ENCODE results near the gene LRRTM4.

Gene LRRTM4

DNA sequence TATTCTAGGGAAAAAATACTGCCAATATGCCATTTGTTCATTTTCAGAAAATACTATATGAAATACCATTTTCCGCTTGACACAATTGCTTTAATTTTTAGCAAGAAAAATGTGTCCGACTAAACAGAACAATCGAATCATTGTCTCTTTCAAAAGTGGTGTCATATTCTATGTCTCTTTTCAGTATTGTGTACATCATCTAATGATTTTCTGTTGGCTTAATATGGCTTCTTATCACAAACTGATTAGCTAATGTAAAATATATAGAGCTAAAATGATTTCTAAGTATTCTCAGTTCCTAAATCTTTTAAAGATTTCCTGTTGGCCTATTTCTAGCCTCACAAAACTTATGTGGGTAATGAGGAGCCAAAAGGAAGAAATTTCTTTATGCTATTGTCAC is 436.6 kb downstream of the LRRTM4 start:
- TF ChIP-seq, protein P1, sequence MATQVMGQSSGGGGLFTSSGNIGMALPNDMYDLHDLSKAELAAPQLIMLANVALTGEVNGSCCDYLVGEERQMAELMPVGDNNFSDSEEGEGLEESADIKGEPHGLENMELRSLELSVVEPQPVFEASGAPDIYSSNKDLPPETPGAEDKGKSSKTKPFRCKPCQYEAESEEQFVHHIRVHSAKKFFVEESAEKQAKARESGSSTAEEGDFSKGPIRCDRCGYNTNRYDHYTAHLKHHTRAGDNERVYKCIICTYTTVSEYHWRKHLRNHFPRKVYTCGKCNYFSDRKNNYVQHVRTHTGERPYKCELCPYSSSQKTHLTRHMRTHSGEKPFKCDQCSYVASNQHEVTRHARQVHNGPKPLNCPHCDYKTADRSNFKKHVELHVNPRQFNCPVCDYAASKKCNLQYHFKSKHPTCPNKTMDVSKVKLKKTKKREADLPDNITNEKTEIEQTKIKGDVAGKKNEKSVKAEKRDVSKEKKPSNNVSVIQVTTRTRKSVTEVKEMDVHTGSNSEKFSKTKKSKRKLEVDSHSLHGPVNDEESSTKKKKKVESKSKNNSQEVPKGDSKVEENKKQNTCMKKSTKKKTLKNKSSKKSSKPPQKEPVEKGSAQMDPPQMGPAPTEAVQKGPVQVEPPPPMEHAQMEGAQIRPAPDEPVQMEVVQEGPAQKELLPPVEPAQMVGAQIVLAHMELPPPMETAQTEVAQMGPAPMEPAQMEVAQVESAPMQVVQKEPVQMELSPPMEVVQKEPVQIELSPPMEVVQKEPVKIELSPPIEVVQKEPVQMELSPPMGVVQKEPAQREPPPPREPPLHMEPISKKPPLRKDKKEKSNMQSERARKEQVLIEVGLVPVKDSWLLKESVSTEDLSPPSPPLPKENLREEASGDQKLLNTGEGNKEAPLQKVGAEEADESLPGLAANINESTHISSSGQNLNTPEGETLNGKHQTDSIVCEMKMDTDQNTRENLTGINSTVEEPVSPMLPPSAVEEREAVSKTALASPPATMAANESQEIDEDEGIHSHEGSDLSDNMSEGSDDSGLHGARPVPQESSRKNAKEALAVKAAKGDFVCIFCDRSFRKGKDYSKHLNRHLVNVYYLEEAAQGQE (IDR thresholded peaks at IDR 0.05; ENCODE audit: insufficient read depth in 1 of 2, low read depth in 2 of 2, low read length in 2 of 2), result no peak
- TF ChIP-seq TAF1 (IDR thresholded peaks at IDR 0.05; ENCODE audit: borderline replicate concordance, insufficient read depth, low read length), result no peak
- TF ChIP-seq SIN3A (IDR thresholded peaks at IDR 0.05; ENCODE audit: borderline replicate concordance, insufficient read depth, low read length), result no peak
- no peak for TF ChIP-seq FOXP2 (optimal IDR thresholded peaks at IDR 0.05; ENCODE audit: borderline replicate concordance, extremely low read depth, extremely low read length, insufficient read depth)
- no peak for TF ChIP-seq POLR2AphosphoS5 (IDR thresholded peaks at IDR 0.05; ENCODE audit: low read depth, low read length)

GRCh38 chr2:77081597-77081996 is 440.6 kb downstream of the LRRTM4 start:
- TF ChIP-seq POLR2AphosphoS5 (IDR thresholded peaks at IDR 0.05; ENCODE audit: low read depth, low read length) (no peak), SIN3A (IDR thresholded peaks at IDR 0.05; ENCODE audit: borderline replicate concordance, insufficient read depth, low read length) (no peak), FOXP2 (optimal IDR thresholded peaks at IDR 0.05; ENCODE audit: borderline replicate concordance, extremely low read depth, extremely low read length, insufficient read depth) (no peak), TAF1 (IDR thresholded peaks at IDR 0.05; ENCODE audit: borderline replicate concordance, insufficient read depth, low read length) (no peak)
- TF ChIP-seq, protein P1 (IDR thresholded peaks at IDR 0.05; ENCODE audit: insufficient read depth in 1 of 2, low read depth in 2 of 2, low read length in 2 of 2), result no peak

GRCh38 chr2:77064324-77064723 is 457.9 kb downstream of the LRRTM4 start:
- TF ChIP-seq POLR2AphosphoS5 (IDR thresholded peaks at IDR 0.05; ENCODE audit: low read depth, low read length), result no peak
- no peak for TF ChIP-seq FOXP2 (optimal IDR thresholded peaks at IDR 0.05; ENCODE audit: borderline replicate concordance, extremely low read depth, extremely low read length, insufficient read depth)
- TF ChIP-seq TAF1 (IDR thresholded peaks at IDR 0.05; ENCODE audit: borderline replicate concordance, insufficient read depth, low read length), result no peak
- no peak for TF ChIP-seq SIN3A (IDR thresholded peaks at IDR 0.05; ENCODE audit: borderline replicate concordance, insufficient read depth, low read length)
- TF ChIP-seq, protein P1 (IDR thresholded peaks at IDR 0.05; ENCODE audit: insufficient read depth in 1 of 2, low read depth in 2 of 2, low read length in 2 of 2), result no peak

- TF ChIP-seq SIN3A (IDR thresholded peaks at IDR 0.05; ENCODE audit: borderline replicate concordance, insufficient read depth, low read length), result no peak
- no peak for TF ChIP-seq POLR2AphosphoS5 (IDR thresholded peaks at IDR 0.05; ENCODE audit: low read depth, low read length)
- TF ChIP-seq, protein P1 (IDR thresholded peaks at IDR 0.05; ENCODE audit: insufficient read depth in 1 of 2, low read depth in 2 of 2, low read length in 2 of 2), result peak; percentile 92 to 95
These were observed 467.2 kb downstream of the LRRTM4 start for GRCh38 chr2:77054938-77055337.

DNA sequence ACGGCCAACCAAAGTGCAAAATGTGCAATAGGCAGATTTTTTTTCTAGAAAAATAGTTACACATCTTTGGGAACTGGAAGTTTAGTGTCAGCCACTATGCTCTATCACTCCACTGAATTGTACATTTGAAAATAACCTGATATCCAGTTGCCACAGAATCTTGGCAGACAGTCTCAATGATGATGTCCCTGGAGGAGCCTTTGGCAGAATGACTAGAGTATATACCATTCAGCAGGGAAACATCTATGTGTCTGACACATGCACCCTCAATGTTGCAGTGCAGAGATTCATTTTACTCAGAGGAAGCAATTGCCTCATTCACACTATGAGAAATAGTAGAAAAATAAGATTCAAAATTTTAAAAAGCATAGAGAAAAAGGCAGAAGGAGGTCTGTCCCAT is 475.8 kb downstream of the LRRTM4 start:
- TF ChIP-seq SIN3A (IDR thresholded peaks at IDR 0.05; ENCODE audit: borderline replicate concordance, insufficient read depth, low read length), result no peak
- TF ChIP-seq TAF1 (IDR thresholded peaks at IDR 0.05; ENCODE audit: borderline replicate concordance, insufficient read depth, low read length), result no peak
- no peak for TF ChIP-seq POLR2AphosphoS5 (IDR thresholded peaks at IDR 0.05; ENCODE audit: low read depth, low read length)
- TF ChIP-seq, protein P1 (IDR thresholded peaks at IDR 0.05; ENCODE audit: insufficient read depth in 1 of 2, low read depth in 2 of 2, low read length in 2 of 2), result no peak
- TF ChIP-seq FOXP2 (optimal IDR thresholded peaks at IDR 0.05; ENCODE audit: borderline replicate concordance, extremely low read depth, extremely low read length, insufficient read depth), result no peak
